OCI-LY3 (cell line): ENCODE results near the gene OR2C1.

ENCODE experiments used
- CTCF ChIP-seq: fragments of 200-600, 300-600 bp; sonication (generic); IDR thresholded peaks from 2 replicates; pipeline ENCODE4 v1.5.1; 2014; ENCODE audit warnings: antibody characterized with exemption, low read length, low read depth
- EZH2phosphoT487 ChIP-seq: fragments of 200-600 bp; shearing (Covaris generic); IDR thresholded peaks from 2 replicates; pipeline ENCODE4 v1.6.1; 2018; ENCODE audit warnings: antibody characterized with exemption, mixed run types, low read depth

- TF ChIP-seq CTCF (no peak), EZH2phosphoT487 (no peak)
Observed at GRCh38 chr16:3375680-3376079, 20.0 kb downstream of the OR2C1 start.
